Measurements from ENCODE around the gene SYVN1.
"Not testable (repeated sequence)": the region's sequence is repeated elsewhere in the genome, so short reads cannot be mapped to it uniquely, and the experiment has no call there.

SYVN1 gene

GRCh38 chr11:65125197-65126056, 8.9 kb downstream of the SYVN1 start:
- FAIRE-seq, result no peak
- no peak for TF ChIP-seq CTCF (IDR thresholded peaks at IDR 0.05; ENCODE audit: insufficient read depth, missing control alignments)
- DNase-seq (ENCODE audit: insufficient read length, low spot score), result no peak

GRCh38 chr11:65124480-65125196, 9.7 kb downstream of the SYVN1 start:
- no peak for DNase-seq (ENCODE audit: insufficient read length, low spot score)
- TF ChIP-seq CTCF (IDR thresholded peaks at IDR 0.05; ENCODE audit: insufficient read depth, missing control alignments), result no peak
- no peak for FAIRE-seq

GRCh38 chr11:65121865-65122696, 12.2 kb downstream of the SYVN1 start, which contains the start of the genes FAU and MRPL49:
FAU (minus strand) TSS chr11:65122134; CDS start chr11:65121813, 321 bp downstream.
MRPL49 (plus strand) TSS chr11:65122321; CDS start chr11:65122347, 26 bp downstream.
- FAIRE-seq (no peak), DNase-seq (ENCODE audit: insufficient read length, low spot score) (peak; percentile 89)
- TF ChIP-seq CTCF (IDR thresholded peaks at IDR 0.05; ENCODE audit: insufficient read depth, missing control alignments), result no peak

GRCh38 chr11:65121447-65121864, 12.9 kb downstream of the SYVN1 start:
- no peak for DNase-seq (ENCODE audit: insufficient read length, low spot score)
- FAIRE-seq, result no peak
- no peak for TF ChIP-seq CTCF (IDR thresholded peaks at IDR 0.05; ENCODE audit: insufficient read depth, missing control alignments)

- DNase-seq (ENCODE audit: insufficient read length, low spot score) (no peak), FAIRE-seq (no peak)
- no peak for TF ChIP-seq CTCF (IDR thresholded peaks at IDR 0.05; ENCODE audit: insufficient read depth, missing control alignments)
Observed at GRCh38 chr11:65120831-65121230, 13.5 kb downstream of the SYVN1 start.

GRCh38 chr11:65119670-65119995, 14.7 kb downstream of the SYVN1 start:
- FAIRE-seq (no peak), DNase-seq (ENCODE audit: insufficient read length, low spot score) (no peak)
- TF ChIP-seq CTCF (IDR thresholded peaks at IDR 0.05; ENCODE audit: insufficient read depth, missing control alignments), result no peak

GRCh38 chr11:65118891-65119669, 15.2 kb downstream of the SYVN1 start:
- not testable (repeated sequence) for DNase-seq (ENCODE audit: insufficient read length, low spot score); FAIRE-seq
